Vagina (tissue), 2 donors: ENCODE results near the gene OLFML2A. TPM values are rescaled to one million over a fixed set of nuclear protein-coding genes. Genes with fewer than 3 reads are reported as not detected.

Source experiments
- DNase-seq, 2 donors: peaks; one replicate each; pipeline ENCODE4 v3.0.0-alpha.2; 2017; ENCODE audit errors: extremely low spot score in 2 of 2
- H3K27ac ChIP-seq: fragments of 200-600 bp; sonication (generic); one replicate; pipeline ENCODE4 v1.5.1; 2019
- H3K27me3 ChIP-seq: fragments of 200-600 bp; sonication (generic); one replicate; pipeline ENCODE4 v1.5.1; 2019
- H3K36me3 ChIP-seq, 2 donors: fragments of 200-600 bp; sonication (generic); one replicate each; pipeline ENCODE4 v1.5.1; 2017 to 2019
- H3K4me1 ChIP-seq: fragments of 200-600 bp; sonication (generic); one replicate; pipeline ENCODE4 v1.5.1; 2019
- H3K4me3 ChIP-seq, 2 donors: fragments of 200-600 bp; sonication (generic); 1 replicate in 1 of 2; 2 replicates in 1 of 2; pipeline ENCODE4 v1.5.1; 2016 to 2019
- H3K9me3 ChIP-seq: fragments of 200-600 bp; sonication (generic); one replicate; pipeline ENCODE4 v1.5.1; 2019
- CTCF ChIP-seq, 3 experiments: fragments of 450-650 bp in 2 of 3; fragments of 200-600 bp in 1 of 3; sonication (generic) in 1 of 3; IDR thresholded peaks; one replicate each; pipeline ENCODE4 v1.5.1; 2017 to 2019; ENCODE audit warnings: antibody characterized with exemption in 3 of 3, mild to moderate bottlenecking in 2 of 3, moderate library complexity in 2 of 3
- POLR2A ChIP-seq, 2 donors: fragments of 450-650 bp; IDR thresholded peaks; one replicate each; pipeline ENCODE4 v1.6.1; 2017; ENCODE audit warnings: antibody characterized with exemption in 2 of 2, mild to moderate bottlenecking in 2 of 2, moderate library complexity in 2 of 2
- POLR2AphosphoS5 ChIP-seq, 2 donors: sonication (generic); formaldehyde crosslinking; IDR thresholded peaks; one replicate each; pipeline ENCODE4 v1.9.0; 2017; ENCODE audit warnings: antibody characterized with exemption in 2 of 2, mild to moderate bottlenecking in 2 of 2, low read depth in 1 of 2; ENCODE audit not compliant: insufficient read depth in 1 of 2
- intact Hi-C: fragments of 100-400 bp; cut with DNase I; formaldehyde crosslinking; loops from one replicate; pipeline ENCODE4 v1.15.1; 2023
- total RNA-seq: library from RNA; depleted of rRNA; stranded (reverse); fragments of >200 nt; gene quantifications from one replicate; pipeline ENCODE4 v1.2.3, GENCODE V29; 2016

Gene OLFML2A
- total RNA-seq, 1 donor from 2014 or later = 39.3 TPM

- TF ChIP-seq CTCF (IDR thresholded peaks at IDR 0.05) (peak; percentile 64 to 99 (median 83)), POLR2AphosphoS5 (IDR thresholded peaks at IDR 0.05; ENCODE audit: insufficient read depth in 1 of 2, low read depth in 1 of 2) (peak in 1 of 2 donors; percentile 38), POLR2A (IDR thresholded peaks at IDR 0.05) (no peak)
- intact Hi-C loops = loop anchor here (5.0 to 10.0 kb wide), 2 partner anchors 63 to 370 kb away; partner anchors contain the start of gene SCAI
- Histone ChIP-seq H3K36me3 (no peaks in the 10 kb centered on the region), H3K27ac (no peak overlapping the region), H3K4me3 (no peak overlapping the region), H3K27me3 (no peaks in the 10 kb centered on the region), H3K9me3 (no peaks in the 10 kb centered on the region), H3K4me1 (peaks cover 51% of the 10 kb centered on the region)
- no peak for DNase-seq
These were observed 2.6 kb upstream of the OLFML2A start for GRCh38 chr9:124774129-124774978.

- peaks cover 56% of the 10 kb centered on the region for H3K4me1 ChIP-seq
- intact Hi-C loops = loop anchor here (10.0 kb wide), 1 partner anchor 368 kb away; the partner anchor contains the start of gene SCAI
These were observed 347 bp upstream of the OLFML2A start for GRCh38 chr9:124776618-124776953.

GRCh38 chr9:124778575-124779367, 1.8 kb downstream of the OLFML2A start:
- Histone ChIP-seq H3K27ac (peak overlapping the region; percentile 75), H3K27me3 (no peaks in the 10 kb centered on the region), H3K36me3 (no peaks in the 10 kb centered on the region), H3K4me1 (peaks cover 71% of the 10 kb centered on the region), H3K9me3 (no peaks in the 10 kb centered on the region), H3K4me3 (peak overlapping the region in 1 of 2 donors; percentile 22)
- DNase-seq = no peak
- TF ChIP-seq POLR2AphosphoS5 (IDR thresholded peaks at IDR 0.05; ENCODE audit: insufficient read depth in 1 of 2, low read depth in 1 of 2) = no peak
- no peak for TF ChIP-seq POLR2A (IDR thresholded peaks at IDR 0.05)
- no peak for TF ChIP-seq CTCF (IDR thresholded peaks at IDR 0.05)
- intact Hi-C loops = loop anchor here (10.0 kb wide), 1 partner anchor 366 kb away; the partner anchor contains the start of gene SCAI

More at GRCh38 chr9:124776618-124776953, 347 bp upstream of the OLFML2A start:
- TF ChIP-seq CTCF (IDR thresholded peaks at IDR 0.05) (no peak), POLR2AphosphoS5 (IDR thresholded peaks at IDR 0.05; ENCODE audit: insufficient read depth in 1 of 2, low read depth in 1 of 2) (no peak), POLR2A (IDR thresholded peaks at IDR 0.05) (no peak)
- DNase-seq = no peak
- H3K36me3 ChIP-seq = no peaks in the 10 kb centered on the region
- no peaks in the 10 kb centered on the region for H3K27me3 ChIP-seq
- H3K4me3 ChIP-seq = peak overlapping the region; percentile 61 to 83
- peak overlapping the region; percentile 75 for H3K27ac ChIP-seq
- H3K9me3 ChIP-seq = no peaks in the 10 kb centered on the region

- H3K36me3 ChIP-seq = no peaks in the 10 kb centered on the region
- H3K4me1 ChIP-seq = peaks cover 78% of the 10 kb centered on the region
- H3K27ac ChIP-seq = peak overlapping the region; percentile 75
- intact Hi-C loops = loop anchor here (10.0 kb wide), 1 partner anchor 365 kb away; the partner anchor contains the start of gene SCAI
- H3K9me3 ChIP-seq = no peaks in the 10 kb centered on the region
- H3K27me3 ChIP-seq = no peaks in the 10 kb centered on the region
- peak overlapping the region in 1 of 2 donors; percentile 22 for H3K4me3 ChIP-seq
- TF ChIP-seq POLR2AphosphoS5 (IDR thresholded peaks at IDR 0.05; ENCODE audit: insufficient read depth in 1 of 2, low read depth in 1 of 2) = no peak
- TF ChIP-seq POLR2A (IDR thresholded peaks at IDR 0.05) = no peak
- TF ChIP-seq CTCF (IDR thresholded peaks at IDR 0.05) = no peak
- DNase-seq = peak in 1 of 2 donors; percentile 88
These were observed 2.6 kb downstream of the OLFML2A start for GRCh38 chr9:124779368-124780059.
